MM.1S (cell line): ENCODE measurements around the gene MSANTD2.

ENCODE experiments used
- CTCF ChIP-seq: fragments of 300-600 bp; sonication (generic); IDR thresholded peaks from 2 replicates; pipeline ENCODE4 v1.5.1; 2016; ENCODE audit warnings: antibody characterized with exemption, low read length, mixed read lengths
- EZH2 ChIP-seq: fragments of 300-600 bp; sonication (generic); optimal IDR thresholded peaks from 2 replicates; pipeline ENCODE3; 2017; ENCODE audit warnings: low read depth, mild to moderate bottlenecking, antibody characterized with exemption, low read length, mixed read lengths
- EZH2phosphoT487 ChIP-seq: fragments of 300-600 bp; sonication (generic); IDR thresholded peaks from 2 replicates; pipeline ENCODE4 v1.6.1; 2018; ENCODE audit warnings: antibody characterized with exemption, low read length

- TF ChIP-seq CTCF (no peak), EZH2 (no peak), EZH2phosphoT487 (no peak)
Measured at GRCh38 chr11:124757320-124757719, 42.9 kb downstream of the MSANTD2 start.
